ENCODE data around the gene GPR17. TPM values are rescaled to one million over a fixed set of nuclear protein-coding genes. Genes with fewer than 3 reads are reported as not detected.
A peak's percentile ranks its signal among the peaks of the same experiment; 100 is the strongest.

Gene GPR17
- total RNA-seq, 1 donor from 2014 or later, result not detected

GRCh38 chr2:127646487-127647241 is 711 bp downstream of the GPR17 start:
- Mint-ChIP-seq H3K4me1 (ENCODE audit: unreplicated experiment) (peaks cover 43% of the 10 kb centered on the region), H3K27ac (ENCODE audit: unreplicated experiment) (peak overlapping the region; percentile 42), H3K27me3 (ENCODE audit: unreplicated experiment) (no peaks in the 10 kb centered on the region), H3K4me3 (ENCODE audit: unreplicated experiment) (no peak overlapping the region), H3K36me3 (ENCODE audit: unreplicated experiment) (peaks cover 4% of the 10 kb centered on the region), H3K9me3 (ENCODE audit: unreplicated experiment) (no peaks in the 10 kb centered on the region)
- no peak for TF ChIP-seq CTCF (IDR thresholded peaks at IDR 0.05)
- no peak for DNase-seq (ENCODE audit: extremely low spot score, unreplicated experiment)

GRCh38 chr2:127647242-127648190 is 1.6 kb downstream of the GPR17 start:
- no peak overlapping the region for H3K4me3 Mint-ChIP-seq (ENCODE audit: unreplicated experiment)
- H3K9me3 Mint-ChIP-seq (ENCODE audit: unreplicated experiment), result no peaks in the 10 kb centered on the region
- no peaks in the 10 kb centered on the region for H3K27me3 Mint-ChIP-seq (ENCODE audit: unreplicated experiment)
- no peak for DNase-seq (ENCODE audit: extremely low spot score, unreplicated experiment)
- TF ChIP-seq CTCF (IDR thresholded peaks at IDR 0.05), result no peak
- H3K36me3 Mint-ChIP-seq (ENCODE audit: unreplicated experiment), result peaks cover 4% of the 10 kb centered on the region
- H3K4me1 Mint-ChIP-seq (ENCODE audit: unreplicated experiment), result peaks cover 40% of the 10 kb centered on the region
- H3K27ac Mint-ChIP-seq (ENCODE audit: unreplicated experiment), result peak overlapping the region; percentile 60

GRCh38 chr2:127648321-127648720 is 2.4 kb downstream of the GPR17 start:
- peaks cover 38% of the 10 kb centered on the region for H3K4me1 Mint-ChIP-seq (ENCODE audit: unreplicated experiment)
- no peak for TF ChIP-seq CTCF (IDR thresholded peaks at IDR 0.05)
- no peaks in the 10 kb centered on the region for H3K27me3 Mint-ChIP-seq (ENCODE audit: unreplicated experiment)
- peaks cover 7% of the 10 kb centered on the region for H3K36me3 Mint-ChIP-seq (ENCODE audit: unreplicated experiment)
- H3K9me3 Mint-ChIP-seq (ENCODE audit: unreplicated experiment), result no peaks in the 10 kb centered on the region
- H3K27ac Mint-ChIP-seq (ENCODE audit: unreplicated experiment), result peak overlapping the region; percentile 18
- no peak overlapping the region for H3K4me3 Mint-ChIP-seq (ENCODE audit: unreplicated experiment)
- no peak for DNase-seq (ENCODE audit: extremely low spot score, unreplicated experiment)

GRCh38 chr2:127649100-127649611 is 3.2 kb downstream of the GPR17 start:
- Mint-ChIP-seq H3K4me3 (ENCODE audit: unreplicated experiment) (no peak overlapping the region), H3K9me3 (ENCODE audit: unreplicated experiment) (no peaks in the 10 kb centered on the region), H3K36me3 (ENCODE audit: unreplicated experiment) (peaks cover 7% of the 10 kb centered on the region), H3K4me1 (ENCODE audit: unreplicated experiment) (peaks cover 30% of the 10 kb centered on the region), H3K27ac (ENCODE audit: unreplicated experiment) (no peak overlapping the region), H3K27me3 (ENCODE audit: unreplicated experiment) (no peaks in the 10 kb centered on the region)
- TF ChIP-seq CTCF (IDR thresholded peaks at IDR 0.05), result no peak
- no peak for DNase-seq (ENCODE audit: extremely low spot score, unreplicated experiment)

- Mint-ChIP-seq H3K4me3 (ENCODE audit: unreplicated experiment) (no peak overlapping the region), H3K9me3 (ENCODE audit: unreplicated experiment) (no peaks in the 10 kb centered on the region), H3K36me3 (ENCODE audit: unreplicated experiment) (peaks cover 7% of the 10 kb centered on the region), H3K27ac (ENCODE audit: unreplicated experiment) (peak overlapping the region; percentile 77), H3K4me1 (ENCODE audit: unreplicated experiment) (peaks cover 30% of the 10 kb centered on the region), H3K27me3 (ENCODE audit: unreplicated experiment) (no peaks in the 10 kb centered on the region)
- peak; percentile 95 for DNase-seq (ENCODE audit: extremely low spot score, unreplicated experiment)
- peak; percentile 88 for TF ChIP-seq CTCF (IDR thresholded peaks at IDR 0.05)
These were observed 3.7 kb downstream of the GPR17 start for GRCh38 chr2:127649684-127650040.

Measured in osteocyte (in vitro differentiated cells).